Stimulated activated memory B cell treated with anti-CD40 and anti-IgM and Interleukin-4, amounts not matched to agents 10 μg/mL and 1 μg/mL and 100 μg/mL, for 72 hours (primary cell): ENCODE measurements around the gene UBC.
"Not testable (repeated sequence)": the region's sequence is repeated elsewhere in the genome, so short reads cannot be mapped to it uniquely, and the experiment has no call there.

Source experiments
- ATAC-seq: fragments of 150-1000 bp; cut with Tn5 transposase; 2 replicates; pipeline ENCODE4 v1.10.0; 2021
- H3K27ac Mint-ChIP-seq: one replicate; pipeline ENCODE4 v1.8.0; 2022; ENCODE audit warnings: mild to moderate bottlenecking, mixed read lengths
- H3K27me3 Mint-ChIP-seq: one replicate; pipeline ENCODE4 v1.8.0; 2022; ENCODE audit warnings: mixed read lengths
- H3K36me3 Mint-ChIP-seq: one replicate; pipeline ENCODE4 v1.8.0; 2022; ENCODE audit warnings: mixed read lengths
- H3K4me1 Mint-ChIP-seq: one replicate; pipeline ENCODE4 v1.8.0; 2022; ENCODE audit warnings: mixed read lengths
- H3K4me3 Mint-ChIP-seq: one replicate; pipeline ENCODE4 v1.8.0; 2022; ENCODE audit warnings: mild to moderate bottlenecking, moderate library complexity, mixed read lengths
- H3K9me3 Mint-ChIP-seq: one replicate; pipeline ENCODE4 v1.8.0; 2022; ENCODE audit warnings: mixed read lengths

The UBC gene

DNA sequence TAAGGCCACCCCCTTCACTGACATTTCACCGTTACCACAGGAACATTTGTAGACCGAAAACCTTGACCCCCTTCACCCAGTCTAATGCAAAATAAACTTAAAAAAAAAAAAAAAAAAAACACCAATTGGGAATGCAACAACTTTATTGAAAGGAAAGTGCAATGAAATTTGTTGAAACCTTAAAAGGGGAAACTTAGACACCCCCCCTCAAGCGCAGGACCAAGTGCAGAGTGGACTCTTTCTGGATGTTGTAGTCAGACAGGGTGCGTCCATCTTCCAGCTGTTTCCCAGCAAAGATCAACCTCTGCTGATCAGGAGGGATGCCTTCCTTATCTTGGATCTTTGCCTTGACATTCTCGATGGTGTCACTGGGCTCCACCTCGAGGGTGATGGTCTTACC, 2.9 kb downstream of the UBC start:
- H3K27me3 Mint-ChIP-seq, H3K9me3 Mint-ChIP-seq, ATAC-seq: not testable (repeated sequence)
- peaks cover 44% of the 10 kb centered on the region for H3K36me3 Mint-ChIP-seq
- H3K4me3 Mint-ChIP-seq: peak overlapping the region; percentile 69
- H3K4me1 Mint-ChIP-seq: peaks cover 69% of the 10 kb centered on the region
- H3K27ac Mint-ChIP-seq: peak overlapping the region; percentile 66

DNA sequence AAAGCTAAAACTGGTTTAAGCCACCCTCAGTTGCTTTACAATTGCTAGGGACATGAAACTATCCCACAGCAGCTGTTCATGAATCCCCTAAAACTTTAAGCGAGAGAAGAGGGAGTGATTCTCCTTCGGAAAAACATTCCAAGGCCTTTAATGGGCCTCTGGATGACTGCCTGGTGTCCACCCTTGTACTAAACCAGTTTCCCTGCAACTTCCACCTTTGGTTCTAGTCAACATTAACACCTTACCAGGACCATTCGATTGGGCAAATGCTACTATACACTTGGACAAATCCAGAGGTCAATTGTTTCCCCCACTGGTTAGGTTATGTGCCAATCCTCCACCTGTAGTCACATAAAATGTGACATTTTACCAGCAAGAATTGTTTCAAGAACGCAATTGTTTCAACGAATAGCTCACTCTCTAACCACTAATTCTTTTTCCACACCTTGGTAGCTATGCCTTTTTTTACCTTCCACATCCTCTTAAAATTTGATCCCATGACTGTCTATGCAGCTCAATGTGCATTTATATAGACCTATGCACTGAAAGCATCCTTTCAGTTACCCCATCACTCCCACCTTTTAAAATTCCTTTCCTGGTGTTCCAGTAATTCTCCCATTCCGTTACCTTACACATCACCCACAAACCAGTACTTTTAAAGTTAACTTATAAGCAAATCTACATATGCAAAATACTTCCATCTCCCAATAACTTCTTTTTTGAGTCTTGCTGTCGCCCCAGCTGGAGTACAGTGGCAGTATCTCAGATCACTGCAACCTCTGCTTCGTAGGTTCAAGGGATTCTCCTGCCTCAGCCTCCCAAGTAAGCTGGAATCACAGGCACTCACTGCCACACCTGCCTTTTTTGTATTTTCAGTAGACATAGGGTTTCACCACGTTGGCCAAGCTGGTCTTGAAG, 3.6 kb downstream of the UBC start:
- Mint-ChIP-seq H3K27me3 (no peaks in the 10 kb centered on the region), H3K4me1 (peaks cover 69% of the 10 kb centered on the region), H3K9me3 (no peaks in the 10 kb centered on the region), H3K27ac (peak overlapping the region; percentile 66), H3K4me3 (peak overlapping the region; percentile 69), H3K36me3 (peaks cover 44% of the 10 kb centered on the region)
- ATAC-seq: no peak

GRCh38 chr12:124909831-124910560, 4.5 kb downstream of the UBC start:
- Mint-ChIP-seq H3K27ac (peak overlapping the region; percentile 24), H3K36me3 (peaks cover 44% of the 10 kb centered on the region), H3K4me1 (peaks cover 63% of the 10 kb centered on the region), H3K4me3 (no peak overlapping the region), H3K9me3 (no peaks in the 10 kb centered on the region), H3K27me3 (no peaks in the 10 kb centered on the region)
- ATAC-seq: no peak

GRCh38 chr12:124906606-124907261, 7.7 kb downstream of the UBC start:
- Mint-ChIP-seq H3K4me3 (no peak overlapping the region), H3K36me3 (peaks cover 19% of the 10 kb centered on the region), H3K4me1 (peaks cover 56% of the 10 kb centered on the region), H3K27me3 (no peaks in the 10 kb centered on the region), H3K9me3 (no peaks in the 10 kb centered on the region), H3K27ac (no peak overlapping the region)
- peak; percentile 90 for ATAC-seq

DNA sequence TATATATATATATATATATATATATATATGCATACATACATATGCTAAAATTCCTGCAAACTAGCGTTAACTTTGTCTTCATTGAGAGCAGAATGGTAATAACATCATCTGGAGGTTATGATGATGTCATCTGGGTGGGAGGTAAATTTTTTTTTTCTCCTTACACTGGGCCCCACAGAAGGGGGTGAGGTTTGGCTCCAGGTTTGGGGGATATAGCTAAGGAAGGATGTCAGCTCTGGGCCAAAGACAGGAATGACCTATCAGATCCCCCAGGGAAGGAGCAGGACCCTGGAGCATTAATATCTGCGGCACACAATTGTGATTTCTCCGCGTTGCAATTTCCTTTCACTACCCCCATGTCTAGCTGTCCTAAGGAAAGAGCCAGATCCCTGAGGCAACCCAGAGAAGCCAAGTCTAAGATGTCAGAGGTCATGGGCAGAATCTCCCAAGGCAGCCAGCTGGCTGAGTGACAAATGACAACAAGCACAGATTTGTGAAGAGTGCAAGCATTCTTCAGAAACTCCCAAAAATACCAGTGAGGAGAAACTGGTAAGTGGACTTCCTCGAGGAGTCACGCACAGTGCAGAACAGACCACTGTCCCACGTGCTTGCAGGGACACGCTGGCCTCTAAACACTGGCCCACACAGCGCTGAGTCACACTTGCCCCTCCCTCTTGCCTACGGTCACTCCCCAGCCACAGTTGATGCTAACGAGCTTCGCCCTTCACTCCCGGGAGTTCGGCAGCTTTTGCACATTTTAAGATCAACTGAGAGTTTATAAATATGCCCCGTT, 9.9 kb downstream of the UBC start:
- Mint-ChIP-seq H3K36me3 (no peaks in the 10 kb centered on the region), H3K4me3 (no peak overlapping the region)
- ATAC-seq: no peak

GRCh38 chr12:124902916-124903315, 11.5 kb downstream of the UBC start:
- Mint-ChIP-seq H3K4me3 (no peak overlapping the region), H3K27me3 (no peaks in the 10 kb centered on the region), H3K36me3 (no peaks in the 10 kb centered on the region), H3K27ac (no peak overlapping the region), H3K4me1 (peaks cover 61% of the 10 kb centered on the region), H3K9me3 (no peaks in the 10 kb centered on the region)
- no peak for ATAC-seq

More for the DNA sequence above, 9.9 kb downstream of the UBC start:
- no peaks in the 10 kb centered on the region for H3K9me3 Mint-ChIP-seq
- no peaks in the 10 kb centered on the region for H3K27me3 Mint-ChIP-seq
- H3K4me1 Mint-ChIP-seq: peaks cover 48% of the 10 kb centered on the region
- H3K27ac Mint-ChIP-seq: no peak overlapping the region

GRCh38 chr12:124901003-124901402, 13.4 kb downstream of the UBC start:
- Mint-ChIP-seq H3K27ac (peak overlapping the region; percentile 40), H3K4me3 (no peak overlapping the region), H3K4me1 (peaks cover 54% of the 10 kb centered on the region), H3K27me3 (no peaks in the 10 kb centered on the region), H3K36me3 (no peaks in the 10 kb centered on the region), H3K9me3 (no peaks in the 10 kb centered on the region)
- ATAC-seq: no peak

- H3K27me3 Mint-ChIP-seq, H3K36me3 Mint-ChIP-seq, H3K4me3 Mint-ChIP-seq, H3K9me3 Mint-ChIP-seq, H3K27ac Mint-ChIP-seq, ATAC-seq: not testable (repeated sequence)
- H3K4me1 Mint-ChIP-seq: peaks cover 50% of the 10 kb centered on the region
Measured at GRCh38 chr12:124900345-124900795, 14.1 kb downstream of the UBC start.

- no peaks in the 10 kb centered on the region for H3K36me3 Mint-ChIP-seq
- H3K4me3 Mint-ChIP-seq: no peak overlapping the region
- ATAC-seq: no peak
- no peaks in the 10 kb centered on the region for H3K9me3 Mint-ChIP-seq
- H3K27me3 Mint-ChIP-seq: no peaks in the 10 kb centered on the region
- H3K4me1 Mint-ChIP-seq: peaks cover 43% of the 10 kb centered on the region
- no peak overlapping the region for H3K27ac Mint-ChIP-seq
Measured at GRCh38 chr12:124898923-124899294, 15.5 kb downstream of the UBC start.

GRCh38 chr12:124898200-124898922, 16.1 kb downstream of the UBC start:
- peak; percentile 80 for ATAC-seq
- Mint-ChIP-seq H3K4me3 (peak overlapping the region; percentile 62), H3K27me3 (no peaks in the 10 kb centered on the region), H3K36me3 (no peaks in the 10 kb centered on the region), H3K27ac (peak overlapping the region; percentile 18), H3K4me1 (peaks cover 48% of the 10 kb centered on the region), H3K9me3 (no peaks in the 10 kb centered on the region)

DNA sequence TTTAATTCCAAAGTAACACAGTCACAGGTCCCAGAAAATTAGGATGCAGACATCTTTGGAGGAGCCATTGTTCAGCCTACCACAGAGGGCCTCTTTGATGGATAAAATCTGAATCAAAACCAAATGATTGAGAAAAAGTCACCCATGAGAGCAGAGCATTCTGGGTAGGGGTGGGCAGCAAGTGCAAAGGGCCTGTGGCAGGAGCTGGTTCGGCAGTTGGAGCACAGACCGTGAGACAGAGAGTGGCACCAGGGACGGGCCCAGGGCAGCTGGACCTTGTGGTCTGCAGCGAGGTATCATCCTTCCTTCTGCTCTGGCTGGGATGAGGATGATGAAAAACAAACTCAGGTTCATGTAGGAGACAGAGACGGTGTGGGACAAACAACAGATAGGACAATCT, 18.0 kb downstream of the UBC start:
- Mint-ChIP-seq H3K4me3 (no peak overlapping the region), H3K27me3 (no peaks in the 10 kb centered on the region), H3K9me3 (no peaks in the 10 kb centered on the region), H3K27ac (peak overlapping the region; percentile 12), H3K36me3 (no peaks in the 10 kb centered on the region), H3K4me1 (peaks cover 35% of the 10 kb centered on the region)
- no peak for ATAC-seq

GRCh38 chr12:124893792-124894516, 20.5 kb downstream of the UBC start:
- Mint-ChIP-seq H3K9me3 (no peaks in the 10 kb centered on the region), H3K27ac (peak overlapping the region; percentile 60), H3K4me1 (peaks cover 20% of the 10 kb centered on the region), H3K36me3 (no peaks in the 10 kb centered on the region), H3K27me3 (no peaks in the 10 kb centered on the region), H3K4me3 (no peak overlapping the region)
- peak; percentile 70 for ATAC-seq

GRCh38 chr12:124888260-124888659, 26.2 kb downstream of the UBC start:
- H3K4me3 Mint-ChIP-seq: no peak overlapping the region
- H3K9me3 Mint-ChIP-seq: no peaks in the 10 kb centered on the region
- H3K27ac Mint-ChIP-seq: no peak overlapping the region
- H3K4me1 Mint-ChIP-seq: peaks cover 27% of the 10 kb centered on the region
- ATAC-seq: no peak
- no peaks in the 10 kb centered on the region for H3K36me3 Mint-ChIP-seq
- no peaks in the 10 kb centered on the region for H3K27me3 Mint-ChIP-seq

GRCh38 chr12:124887766-124888165, 26.7 kb downstream of the UBC start:
- not testable (repeated sequence) for H3K4me3 Mint-ChIP-seq, H3K36me3 Mint-ChIP-seq, H3K9me3 Mint-ChIP-seq, ATAC-seq, H3K27ac Mint-ChIP-seq, H3K27me3 Mint-ChIP-seq
- peaks cover 32% of the 10 kb centered on the region for H3K4me1 Mint-ChIP-seq
